Endodermal cell (in vitro differentiated cells): ENCODE data around the gene VMP1. TPM values are rescaled to one million over a fixed set of nuclear protein-coding genes. Genes with fewer than 3 reads are reported as not detected.

ENCODE experiments used
- DNase-seq: peaks from one replicate; pipeline ENCODE4 v3.0.0-alpha.2; 2017
- H3K27ac ChIP-seq: 2 replicates; pipeline ENCODE4 v1.5.1; 2013; ENCODE audit warnings: mild to moderate bottlenecking, low read depth, low read length, moderate library complexity
- H3K27me3 ChIP-seq: 2 replicates; pipeline ENCODE4 v1.6.1; 2013; ENCODE audit warnings: mild to moderate bottlenecking, low read length, moderate library complexity; ENCODE audit not compliant: insufficient read depth, control insufficient read depth, poor library complexity, severe bottlenecking
- H3K36me3 ChIP-seq: 2 replicates; pipeline ENCODE4 v1.7.0; 2013; ENCODE audit warnings: mild to moderate bottlenecking, low read length, moderate library complexity; ENCODE audit not compliant: control insufficient read depth, insufficient read depth
- H3K4me1 ChIP-seq: one replicate; pipeline ENCODE4 v1.7.0; 2013; ENCODE audit warnings: low read length; ENCODE audit not compliant: control insufficient read depth, insufficient read depth
- H3K4me3 ChIP-seq: 2 replicates; pipeline ENCODE4 v1.5.1; 2013; ENCODE audit warnings: mild to moderate bottlenecking, low read length, moderate library complexity
- H3K9ac ChIP-seq: 2 replicates; pipeline ENCODE4 v1.6.1; 2013; ENCODE audit warnings: mild to moderate bottlenecking, low read length, moderate library complexity; ENCODE audit not compliant: poor library complexity, severe bottlenecking; ENCODE audit errors: extremely low read depth
- H3K9me3 ChIP-seq: 2 replicates; pipeline ENCODE4 v1.6.1; 2013; ENCODE audit warnings: mild to moderate bottlenecking, low read length, moderate library complexity; ENCODE audit not compliant: control insufficient read depth
- H3K27ac Mint-ChIP-seq: 2 replicates; pipeline ENCODE4 v1.8.0; 2020; ENCODE audit warnings: mixed read lengths
- H3K27me3 Mint-ChIP-seq: 2 replicates; pipeline ENCODE4 v1.8.0; 2021; ENCODE audit warnings: mild to moderate bottlenecking, mixed read lengths; ENCODE audit not compliant: insufficient read depth
- H3K36me3 Mint-ChIP-seq: 2 replicates; pipeline ENCODE4 v1.8.0; 2020; ENCODE audit warnings: low read depth, mixed read lengths
- H3K4me1 Mint-ChIP-seq: 2 replicates; pipeline ENCODE4 v1.8.0; 2020; ENCODE audit warnings: mixed read lengths
- H3K4me3 Mint-ChIP-seq: 2 replicates; pipeline ENCODE4 v1.8.0; 2020; ENCODE audit warnings: mild to moderate bottlenecking, moderate library complexity, mixed read lengths
- H3K9me3 Mint-ChIP-seq: 2 replicates; pipeline ENCODE4 v1.8.0; 2020; ENCODE audit warnings: mild to moderate bottlenecking, mixed read lengths
- CTCF ChIP-seq: fragments of 200-600 bp; sonication (generic); conservative IDR thresholded peaks from 2 replicates; pipeline ENCODE4 v1.5.0; 2021; ENCODE audit warnings: antibody characterized with exemption, mild to moderate bottlenecking
- WGBS, 2 experiments: methylation state at CpG; one replicate each; pipeline versions ENCODE4 v1.1.5 to v1.1.7; 2013; ENCODE audit warnings: missing lambda C conversion rate in 2 of 2, mixed read lengths in 1 of 2; ENCODE audit not compliant: insufficient coverage in 1 of 2, insufficient read length in 1 of 2; 5-methylcytosine and 5-hydroxymethylcytosine counted together
- microRNA-seq: library from miRNA; unstranded; fragments of <30 nt; microRNA quantifications from one replicate; pipeline ENCODE4 v1.2.0, GENCODE V29; 2020; ENCODE audit warnings: borderline microRNAs expressed
- total RNA-seq, 2 donors: library from RNA; stranded (reverse); fragmentation: NEBNext Ultra II Directional in 1 of 2; extraction: Animal tissue kit (Norgen Biotek cat#: 25700) in 1 of 2; gene quantifications; 2 replicates in 1 of 2; 3 replicates in 1 of 2; pipeline ENCODE4 v1.2.1, GENCODE V29; 2021

VMP1 gene
- total RNA-seq, 2 donors from 2014 or later, result 67.9 to 69.9 TPM

GRCh38 chr17:59884861-59885260 is 177.4 kb downstream of the VMP1 start:
- no peaks in the 10 kb centered on the region for H3K27me3 ChIP-seq
- Mint-ChIP-seq H3K36me3 (peaks cover 53% of the 10 kb centered on the region), H3K27ac (no peak overlapping the region), H3K4me3 (no peak overlapping the region), H3K27me3 (no peaks in the 10 kb centered on the region), H3K4me1 (no peaks in the 10 kb centered on the region), H3K9me3 (no peaks in the 10 kb centered on the region)
- H3K4me1 ChIP-seq, result no peaks in the 10 kb centered on the region
- no peak overlapping the region for H3K27ac ChIP-seq
- H3K36me3 ChIP-seq, result peaks cover 37% of the 10 kb centered on the region
- no peak overlapping the region for H3K9ac ChIP-seq
- 95 to 97% methylated on average over 7 to 9 of the region's 9 CpGs for WGBS, 2 experiments
- TF ChIP-seq CTCF, result no peak
- DNase-seq, result no peak
- no peaks in the 10 kb centered on the region for H3K9me3 ChIP-seq
- H3K4me3 ChIP-seq, result no peak overlapping the region

- TF ChIP-seq CTCF, result no peak
- no peak for DNase-seq
- 94 to 99% methylated on average over 7 to 8 of the region's 8 CpGs for WGBS, 2 experiments
- Histone ChIP-seq H3K4me3 (no peak overlapping the region), H3K27ac (no peak overlapping the region), H3K9ac (no peak overlapping the region), H3K9me3 (no peaks in the 10 kb centered on the region), H3K36me3 (peaks cover 28% of the 10 kb centered on the region), H3K4me1 (no peaks in the 10 kb centered on the region), H3K27me3 (no peaks in the 10 kb centered on the region)
- Mint-ChIP-seq H3K9me3 (no peaks in the 10 kb centered on the region), H3K36me3 (peaks cover 47% of the 10 kb centered on the region), H3K27me3 (no peaks in the 10 kb centered on the region), H3K4me1 (no peaks in the 10 kb centered on the region), H3K4me3 (no peak overlapping the region), H3K27ac (no peak overlapping the region)
Observed at GRCh38 chr17:59888145-59888750, 180.8 kb downstream of the VMP1 start.

- H3K27ac Mint-ChIP-seq, result no peak overlapping the region
- Histone ChIP-seq H3K27me3 (no peaks in the 10 kb centered on the region), H3K36me3 (peaks cover 15% of the 10 kb centered on the region), H3K4me3 (no peak overlapping the region), H3K9ac (no peak overlapping the region), H3K4me1 (no peaks in the 10 kb centered on the region), H3K27ac (no peak overlapping the region), H3K9me3 (no peaks in the 10 kb centered on the region)
- no peak for DNase-seq
- no peaks in the 10 kb centered on the region for H3K9me3 Mint-ChIP-seq
- peaks cover 32% of the 10 kb centered on the region for H3K36me3 Mint-ChIP-seq
- H3K4me3 Mint-ChIP-seq, result no peak overlapping the region
- WGBS, 2 experiments, result 91% methylated on average over 2 of the region's 2 CpGs; no CpG with 5 or more reads in 1 of the 2 experiments
- peaks cover 9% of the 10 kb centered on the region for H3K4me1 Mint-ChIP-seq
- H3K27me3 Mint-ChIP-seq, result no peaks in the 10 kb centered on the region
- TF ChIP-seq CTCF, result no peak
Observed at GRCh38 chr17:59890720-59891119, 183.3 kb downstream of the VMP1 start.

Small RNA genes lying within 50 kb of the gene (microRNA-seq; reads per million reads assigned to microRNA genes)
- 4,128 reads per million, percentile 98 among the genes with 10 or more reads in this experiment for gene MIR21

Other genes with a start within 250 kb of the VMP1 start
- gene DHX40, start 142.0 kb upstream of the VMP1 start, total RNA-seq, result 10 to 100 TPM; 32.7 to 36.2 TPM
- gene CLTC, start 87.8 kb upstream of the VMP1 start, total RNA-seq, result 100 to 1,000 TPM; 342 to 393 TPM
- gene PTRH2, start 224 bp upstream of the VMP1 start, total RNA-seq, result 10 to 100 TPM; 21.6 to 23.6 TPM
- 10 to 100 TPM; 17.5 to 24.1 TPM for gene TUBD1, start 185.3 kb downstream of the VMP1 start, total RNA-seq
- gene RPS6KB1, start 185.5 kb downstream of the VMP1 start, total RNA-seq, result 10 to 100 TPM; 22.3 to 31.5 TPM